HG02970 (cell line): Measurements from ENCODE around the gene ALB.

Experiments
- ATAC-seq: cut with Tn5 transposase; IDR thresholded peaks from one replicate; pipeline ENCODE4 v1.9.1; 2021; ENCODE audit warnings: mild to moderate bottlenecking, moderate library complexity, moderate number of reproducible peaks; ENCODE audit not compliant: unreplicated experiment, low FRiP score

Gene ALB

GRCh38 chr4:73448448-73449203, 44.5 kb downstream of the ALB start:
- ATAC-seq = no peak

- ATAC-seq = no peak
Measured at GRCh38 chr4:73450398-73451004, 46.4 kb downstream of the ALB start.

DNA sequence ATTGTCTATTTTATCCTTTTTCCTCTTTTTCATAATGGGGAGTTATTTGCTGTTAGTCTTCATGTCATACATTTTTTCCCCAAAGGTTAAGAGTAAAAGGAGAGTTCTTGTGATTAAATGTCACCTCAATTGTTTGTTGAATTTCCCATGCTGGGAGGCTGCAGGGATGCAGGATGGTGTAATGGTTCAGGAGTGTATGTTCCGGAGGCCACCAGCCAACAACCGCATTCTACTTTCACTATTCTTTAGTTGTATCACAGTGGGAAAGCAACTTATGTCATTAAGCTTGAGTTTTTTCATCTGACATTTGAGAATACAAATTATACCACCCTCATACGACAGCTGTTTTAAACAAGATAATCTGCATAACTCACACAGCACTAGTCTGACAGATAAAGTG, 47.3 kb downstream of the ALB start:
- no peak for ATAC-seq

DNA sequence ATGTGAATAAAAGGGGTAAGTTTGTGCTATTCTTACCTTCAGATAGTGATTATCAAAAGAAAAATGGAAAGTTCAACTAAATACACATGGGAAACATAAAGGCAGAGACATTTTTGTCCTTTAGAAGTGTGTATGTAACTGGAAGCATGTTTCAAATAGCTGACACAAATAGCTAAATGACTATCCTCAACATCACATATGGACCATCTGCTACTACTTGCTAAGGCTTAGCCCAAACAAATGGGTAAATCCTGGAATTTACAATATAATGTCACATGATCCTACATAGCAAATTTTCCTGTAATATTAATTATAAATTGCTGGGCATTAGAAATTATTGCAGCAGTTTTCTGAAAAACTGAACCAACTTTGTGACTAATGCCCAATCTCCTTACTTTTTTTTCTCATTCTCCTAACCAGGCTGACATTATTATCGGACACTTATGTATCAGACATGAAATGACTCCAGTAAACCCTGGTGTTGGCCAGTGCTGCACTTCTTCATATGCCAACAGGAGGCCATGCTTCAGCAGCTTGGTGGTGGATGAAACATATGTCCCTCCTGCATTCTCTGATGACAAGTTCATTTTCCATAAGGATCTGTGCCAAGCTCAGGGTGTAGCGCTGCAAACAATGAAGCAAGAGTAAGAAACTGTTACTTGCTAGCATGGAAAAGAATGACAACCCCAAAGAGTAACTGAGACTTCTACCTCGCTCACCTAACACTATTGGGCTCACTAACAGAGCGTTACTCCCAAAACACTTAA, 48.1 kb downstream of the ALB start:
- ATAC-seq = no peak

DNA sequence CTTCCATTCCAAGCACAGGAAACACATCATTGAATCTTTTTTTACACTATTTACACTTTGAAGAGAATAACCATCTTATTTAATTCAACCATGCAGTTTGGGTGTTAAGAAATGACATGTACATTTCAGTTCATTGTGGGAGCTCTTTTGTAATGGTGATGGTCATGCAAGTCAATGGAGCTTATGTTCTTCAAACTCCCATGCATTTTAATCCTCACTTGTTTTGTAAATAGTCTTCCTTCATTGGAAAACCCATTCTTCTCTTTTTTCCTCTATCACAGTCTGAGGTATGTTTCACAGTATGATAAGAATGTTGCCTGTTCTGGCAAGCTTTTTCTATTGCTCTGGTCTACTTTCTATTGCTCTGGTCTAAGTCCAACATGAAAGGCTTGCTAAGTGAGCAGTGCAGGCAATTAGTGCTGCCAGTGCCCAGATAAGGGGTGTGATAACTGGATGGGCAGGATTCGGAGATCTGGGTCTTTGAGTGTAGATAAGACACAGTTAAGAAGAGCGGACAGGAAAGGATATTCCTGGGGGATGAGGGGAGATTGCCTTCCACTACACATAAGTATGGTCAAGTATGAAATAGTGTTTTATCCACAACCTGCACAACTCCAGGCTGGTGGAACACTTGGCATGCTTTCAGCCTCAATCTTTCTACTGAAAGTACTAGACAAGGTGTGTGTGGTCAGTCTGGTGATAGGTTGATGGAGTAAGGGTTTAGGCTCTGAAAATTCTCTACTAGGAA, 49.0 kb downstream of the ALB start:
- no peak for ATAC-seq

- ATAC-seq = no peak
Measured at GRCh38 chr4:73453701-73454005, 49.6 kb downstream of the ALB start.

- ATAC-seq = no peak
Measured at GRCh38 chr4:73454920-73455319, 50.8 kb downstream of the ALB start.

- no peak for ATAC-seq
Measured at GRCh38 chr4:73456177-73457022, 52.3 kb downstream of the ALB start.

DNA sequence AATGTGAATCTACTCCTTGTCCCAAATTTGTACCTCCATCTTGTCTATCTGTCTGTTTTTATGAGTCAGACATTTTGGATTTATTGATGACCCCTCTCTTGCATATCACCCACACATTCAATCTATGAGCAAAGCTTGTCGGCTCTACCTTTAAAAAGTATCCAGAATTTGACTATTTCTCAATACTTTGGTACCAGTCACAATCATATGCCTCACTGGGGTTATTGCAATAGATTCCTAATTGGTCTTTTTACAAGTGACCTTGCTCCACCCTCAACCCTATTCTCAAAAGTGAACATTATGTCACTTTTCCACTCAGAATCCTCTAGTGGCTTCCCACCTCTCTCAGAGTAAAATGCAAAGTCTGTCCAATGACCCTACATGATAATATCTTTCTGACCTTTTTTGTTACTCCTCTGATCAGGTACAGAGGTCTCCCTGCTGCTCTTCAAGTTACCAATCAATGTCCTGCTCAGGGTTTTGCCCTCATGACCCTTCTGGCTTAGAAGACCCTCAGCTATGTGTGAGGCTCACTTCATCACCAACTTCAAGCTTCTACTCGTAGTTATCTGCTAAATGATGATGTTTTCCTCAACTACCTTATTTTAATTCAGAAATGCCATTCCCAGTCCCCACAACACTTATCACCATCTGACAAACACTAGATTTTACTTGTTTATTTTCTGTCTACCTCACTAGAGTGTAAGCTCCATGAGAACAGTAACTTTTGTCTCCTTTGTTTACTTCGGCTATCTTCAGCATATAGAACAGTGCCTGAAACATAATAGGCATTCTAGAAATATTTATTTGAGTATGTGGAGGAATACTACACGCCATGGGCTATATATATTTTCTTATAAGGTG, 54.3 kb downstream of the ALB start:
- no peak for ATAC-seq

DNA sequence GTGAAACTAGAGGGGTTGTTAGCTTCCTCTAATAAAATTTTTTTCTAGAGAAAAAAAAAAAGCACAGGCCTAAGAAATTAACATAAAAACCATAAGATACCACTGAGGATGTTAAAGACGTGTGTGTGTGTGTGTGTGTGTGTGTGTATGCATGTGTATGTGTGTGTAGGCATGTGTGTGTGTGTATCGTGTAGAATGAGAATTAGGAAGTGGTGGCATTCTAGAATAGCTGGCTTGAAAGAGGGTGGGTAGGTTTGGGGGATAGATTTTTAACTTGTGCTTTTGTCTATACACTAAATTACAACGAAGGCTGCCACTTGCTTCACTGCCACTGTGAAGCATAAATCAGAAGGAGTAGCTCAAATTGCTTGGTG, 54.9 kb downstream of the ALB start:
- ATAC-seq = no peak

- no peak for ATAC-seq
Measured at GRCh38 chr4:73460913-73461522, 56.9 kb downstream of the ALB start.

DNA sequence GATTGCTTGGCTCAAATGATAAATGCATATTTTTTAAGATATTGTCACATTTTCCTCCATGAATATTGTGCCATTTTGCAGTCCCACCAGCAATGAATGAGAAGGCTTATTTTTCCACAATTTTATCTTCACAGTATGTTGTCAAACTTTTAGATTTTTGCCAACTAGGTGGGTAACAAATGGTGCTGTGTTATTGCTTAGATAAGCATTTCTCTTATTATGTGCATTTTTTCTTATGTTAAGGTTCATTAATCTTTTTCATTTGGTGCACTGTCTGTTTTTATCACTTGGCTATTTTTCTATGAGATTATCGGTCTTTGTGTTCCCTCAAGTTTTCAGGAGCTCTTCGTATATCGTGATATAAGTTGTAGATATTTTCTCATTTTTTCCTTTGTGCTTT, 64.1 kb downstream of the ALB start:
- no peak for ATAC-seq

GRCh38 chr4:73470728-73471127, 66.6 kb downstream of the ALB start:
- ATAC-seq = no peak
